ENCODE measurements around the gene VWA2.

Gene VWA2

GRCh38 chr10:114319406-114320248, 80.6 kb downstream of the VWA2 start:
- no peak for DNase-seq (ENCODE audit: low read depth)
- TF ChIP-seq CTCF (IDR thresholded peaks at IDR 0.05; ENCODE audit: low read depth, low read length, missing control alignments), result no peak
- H3K4me3 ChIP-seq (ENCODE audit: low read depth, low read length), result no peak overlapping the region

- no peak for DNase-seq (ENCODE audit: low read depth)
- TF ChIP-seq CTCF (IDR thresholded peaks at IDR 0.05; ENCODE audit: low read depth, low read length, missing control alignments), result no peak
- H3K4me3 ChIP-seq (ENCODE audit: low read depth, low read length), result no peak overlapping the region
These were observed 81.4 kb downstream of the VWA2 start for GRCh38 chr10:114320249-114321116.

- H3K4me3 ChIP-seq (ENCODE audit: low read depth, low read length), result no peak overlapping the region
- DNase-seq (ENCODE audit: low read depth), result no peak
- no peak for TF ChIP-seq CTCF (IDR thresholded peaks at IDR 0.05; ENCODE audit: low read depth, low read length, missing control alignments)
These were observed 83.3 kb downstream of the VWA2 start for GRCh38 chr10:114322344-114322743.

- no peak for TF ChIP-seq CTCF (IDR thresholded peaks at IDR 0.05; ENCODE audit: low read depth, low read length, missing control alignments)
- no peak for DNase-seq (ENCODE audit: low read depth)
- no peak overlapping the region for H3K4me3 ChIP-seq (ENCODE audit: low read depth, low read length)
These were observed 84.0 kb downstream of the VWA2 start for GRCh38 chr10:114323023-114323422.

GRCh38 chr10:114326795-114327194, 87.7 kb downstream of the VWA2 start:
- DNase-seq (ENCODE audit: low read depth), result no peak
- no peak overlapping the region for H3K4me3 ChIP-seq (ENCODE audit: low read depth, low read length)
- TF ChIP-seq CTCF (IDR thresholded peaks at IDR 0.05; ENCODE audit: low read depth, low read length, missing control alignments), result no peak

GRCh38 chr10:114327537-114328440, 88.7 kb downstream of the VWA2 start:
- no peak for DNase-seq (ENCODE audit: low read depth)
- no peak for TF ChIP-seq CTCF (IDR thresholded peaks at IDR 0.05; ENCODE audit: low read depth, low read length, missing control alignments)
- H3K4me3 ChIP-seq (ENCODE audit: low read depth, low read length), result no peak overlapping the region

Measured in GM12864 (cell line).